H9 (cell line): ENCODE measurements around the gene PARD3. TPM values are rescaled to one million over a fixed set of nuclear protein-coding genes. Genes with fewer than 3 reads are reported as not detected.

Experiments used
- DNase-seq: peaks from one replicate; pipeline ENCODE4 v3.0.0-alpha.2; 2017
- H2AFZ ChIP-seq: one replicate; pipeline ENCODE4 v1.6.1; 2013; ENCODE audit warnings: mild to moderate bottlenecking, low read length, control low read depth, moderate library complexity
- H2AK5ac ChIP-seq: 2 replicates; pipeline ENCODE4 v1.6.1; 2013; ENCODE audit warnings: low read length, control low read depth, mixed read lengths; ENCODE audit not compliant: insufficient read length
- H2BK120ac ChIP-seq: one replicate; pipeline ENCODE4 v1.6.1; 2013; ENCODE audit warnings: low read depth, mild to moderate bottlenecking, low read length, control low read depth, inconsistent platforms; ENCODE audit not compliant: poor library complexity, severe bottlenecking
- H2BK12ac ChIP-seq: 2 replicates; pipeline ENCODE4 v1.6.1; 2013; ENCODE audit warnings: low read length, control low read depth, mixed read lengths, low read depth; ENCODE audit not compliant: insufficient read length
- H2BK15ac ChIP-seq: 2 replicates; pipeline ENCODE4 v1.6.1; 2013; ENCODE audit warnings: low read depth, low read length, control low read depth
- H2BK20ac ChIP-seq: one replicate; pipeline ENCODE4 v1.6.1; 2013; ENCODE audit warnings: low read depth, mild to moderate bottlenecking, low read length, control low read depth, inconsistent platforms; ENCODE audit not compliant: poor library complexity, severe bottlenecking
- H2BK5ac ChIP-seq: 2 replicates; pipeline ENCODE4 v1.6.1; 2013; ENCODE audit warnings: low read length, control low read depth, mixed read lengths; ENCODE audit not compliant: insufficient read length
- H3K14ac ChIP-seq: 2 replicates; pipeline ENCODE4 v1.6.1; 2013; ENCODE audit warnings: low read length, control low read depth; ENCODE audit not compliant: insufficient read depth
- H3K18ac ChIP-seq: 2 replicates; pipeline ENCODE4 v1.6.1; 2013; ENCODE audit warnings: low read depth, mild to moderate bottlenecking, mixed read lengths, low read length, control low read depth; ENCODE audit not compliant: insufficient read length
- H3K23ac ChIP-seq: 2 replicates; pipeline ENCODE4 v1.6.1; 2013; ENCODE audit warnings: low read length, control low read depth, mixed read lengths, low read depth; ENCODE audit not compliant: insufficient read length
- H3K23me2 ChIP-seq: 2 replicates; pipeline ENCODE4 v1.6.1; 2013; ENCODE audit warnings: low read depth, mild to moderate bottlenecking, mixed read lengths, low read length, control low read depth; ENCODE audit not compliant: insufficient read length, poor library complexity, severe bottlenecking
- H3K27ac ChIP-seq: 2 replicates; pipeline ENCODE4 v1.5.1; 2013; ENCODE audit warnings: low read length, control low read depth, mixed read lengths, low read depth; ENCODE audit not compliant: insufficient read length
- H3K27me3 ChIP-seq: 2 replicates; pipeline ENCODE4 v1.6.1; 2013; ENCODE audit warnings: low read length, control low read depth, inconsistent platforms; ENCODE audit not compliant: insufficient read depth
- H3K4ac ChIP-seq: 2 replicates; pipeline ENCODE4 v1.6.1; 2013; ENCODE audit warnings: low read depth, mild to moderate bottlenecking, control low read depth, inconsistent platforms, low read length, moderate library complexity
- H3K4me1 ChIP-seq: 2 replicates; pipeline ENCODE4 v1.6.1; 2013; ENCODE audit warnings: low read length, control low read depth, inconsistent platforms; ENCODE audit not compliant: insufficient read depth
- H3K4me2 ChIP-seq: 2 replicates; pipeline ENCODE4 v1.6.1; 2013; ENCODE audit warnings: low read length, control low read depth, mixed read lengths; ENCODE audit not compliant: insufficient read length, insufficient read depth
- H3K56ac ChIP-seq: 2 replicates; pipeline ENCODE4 v1.6.1; 2013; ENCODE audit warnings: low read depth, mild to moderate bottlenecking, mixed read lengths, low read length, control low read depth; ENCODE audit not compliant: insufficient read length
- H3K79me1 ChIP-seq: 2 replicates; pipeline ENCODE4 v1.6.1; 2013; ENCODE audit warnings: low read depth, mild to moderate bottlenecking, moderate library complexity, low read length, control low read depth, inconsistent platforms; ENCODE audit not compliant: insufficient read depth, poor library complexity, severe bottlenecking
- H3K79me2 ChIP-seq: 2 replicates; pipeline ENCODE4 v1.6.1; 2013; ENCODE audit warnings: low read length, control low read depth, inconsistent platforms; ENCODE audit not compliant: insufficient read depth
- H3K9ac ChIP-seq: 2 replicates; pipeline ENCODE4 v1.6.1; 2013; ENCODE audit warnings: low read length, control low read depth, mixed read lengths; ENCODE audit not compliant: insufficient read length; ENCODE audit errors: extremely low read depth
- H3K9me3 ChIP-seq: one replicate; pipeline ENCODE4 v1.6.1; 2013; ENCODE audit warnings: low read depth, low read length, inconsistent platforms; ENCODE audit not compliant: control insufficient read depth
- H3T11ph ChIP-seq: one replicate; pipeline ENCODE4 v1.6.1; 2013; ENCODE audit warnings: mild to moderate bottlenecking, low read length, control low read depth, inconsistent platforms
- H4K20me1 ChIP-seq: one replicate; pipeline ENCODE4 v1.6.1; 2013; ENCODE audit not compliant: control insufficient read depth, insufficient read length, insufficient read depth
- H4K5ac ChIP-seq: 2 replicates; pipeline ENCODE4 v1.6.1; 2013; ENCODE audit warnings: low read depth, mild to moderate bottlenecking, mixed read lengths, low read length, control low read depth; ENCODE audit not compliant: insufficient read length
- H4K8ac ChIP-seq: replicated peaks from 2 replicates; pipeline ENCODE4 v1.6.1; 2013; ENCODE audit warnings: low read length, control low read depth, mixed read lengths, low read depth; ENCODE audit not compliant: insufficient read length
- H4K91ac ChIP-seq: 2 replicates; pipeline ENCODE4 v1.6.1; 2013; ENCODE audit warnings: low read depth, mild to moderate bottlenecking, moderate library complexity, mixed read lengths, low read length, control low read depth; ENCODE audit not compliant: insufficient read length
- H3K27ac Mint-ChIP-seq, 3 experiments: 2 replicates in 2 of 3; 3 replicates in 1 of 3; pipeline ENCODE4 v1.8.0; 2020 to 2021; ENCODE audit warnings: mixed read lengths in 3 of 3, mild to moderate bottlenecking in 1 of 3, moderate library complexity in 1 of 3
- H3K27me3 Mint-ChIP-seq: 2 replicates; pipeline ENCODE4 v1.8.0; 2021; ENCODE audit warnings: low read depth, mild to moderate bottlenecking, moderate library complexity, mixed read lengths
- H3K36me3 Mint-ChIP-seq, 3 experiments: 2 replicates in 2 of 3; 3 replicates in 1 of 3; pipeline ENCODE4 v1.8.0; 2020 to 2021; ENCODE audit warnings: low read depth in 3 of 3, mixed read lengths in 3 of 3; ENCODE audit not compliant: insufficient read depth in 1 of 3
- H3K4me1 Mint-ChIP-seq, 2 experiments: 2 replicates each; pipeline ENCODE4 v1.8.0; 2020; ENCODE audit warnings: mixed read lengths in 2 of 2
- H3K4me3 Mint-ChIP-seq, 2 experiments: 2 replicates in 1 of 2; 3 replicates in 1 of 2; pipeline ENCODE4 v1.8.0; 2020 to 2021; ENCODE audit warnings: mild to moderate bottlenecking in 2 of 2, mixed read lengths in 2 of 2, moderate library complexity in 1 of 2
- H3K9me3 Mint-ChIP-seq, 2 experiments: 2 replicates in 1 of 2; 3 replicates in 1 of 2; pipeline ENCODE4 v1.8.0; 2020; ENCODE audit warnings: mild to moderate bottlenecking in 2 of 2, mixed read lengths in 2 of 2, moderate library complexity in 1 of 2
- CTCF ChIP-seq: fragments of 200-600 bp; sonication (generic); conservative IDR thresholded peaks from 3 replicates; pipeline ENCODE4 v1.8.0; 2021; ENCODE audit warnings: antibody characterized with exemption, mild to moderate bottlenecking
- WGBS: extraction: QIAGEN DNeasy Blood & Tissue Kit; methylation state at CpG from one replicate; pipeline ENCODE4 v1.1.7; 2013; ENCODE audit warnings: missing lambda C conversion rate, low lambda C conversion rate, mixed read lengths; ENCODE audit not compliant: insufficient read length; ENCODE audit errors: extremely low coverage; 5-methylcytosine and 5-hydroxymethylcytosine counted together
- total RNA-seq: library from RNA; stranded (reverse); gene quantifications from 2 replicates; pipeline ENCODE4 v1.2.1, GENCODE V29; 2021

The PARD3 gene
- total RNA-seq, 1 experiment from 2014 or later = 44.7 TPM

DNA sequence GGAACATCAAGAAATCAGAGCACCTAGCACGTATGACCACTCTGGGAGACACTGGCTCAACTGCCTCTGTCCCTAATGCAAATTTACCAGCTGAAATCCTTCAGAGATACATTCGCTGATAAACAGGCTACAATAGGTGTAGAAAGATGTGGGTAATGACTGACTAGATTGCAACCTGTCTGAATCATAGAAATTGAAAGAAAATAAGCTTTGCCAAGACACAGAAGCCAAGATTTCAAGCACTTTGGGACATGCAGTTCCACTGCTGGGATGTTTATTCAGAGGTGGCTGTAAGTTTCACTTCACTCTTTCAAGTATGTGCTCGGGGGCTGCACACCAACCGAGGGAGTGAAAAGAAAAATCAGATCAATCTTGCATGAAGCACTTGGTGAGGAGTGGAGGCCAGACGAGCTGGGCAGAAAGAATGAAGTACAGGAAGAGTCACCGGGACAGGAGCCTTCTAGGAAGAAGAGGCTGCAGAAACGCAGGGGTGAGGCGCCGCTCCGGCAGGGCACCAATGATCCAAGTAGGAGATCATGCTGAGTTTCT is 276.7 kb downstream of the PARD3 start:
- Histone ChIP-seq H4K20me1 (no peaks in the 10 kb centered on the region), H3K79me2 (no peaks in the 10 kb centered on the region; the same call in 1 of the 2 replicates), H2BK20ac (no peak overlapping the region), H3K27ac (no peak overlapping the region), H3K18ac (no peak overlapping the region), H3K23ac (no peak overlapping the region), H3K79me1 (no peaks in the 10 kb centered on the region), H3K4ac (no peak overlapping the region), H3K23me2 (no peaks in the 10 kb centered on the region), H2BK15ac (no peak overlapping the region), H3K56ac (no peak overlapping the region), H4K8ac (no peak overlapping the region), H4K5ac (no peak overlapping the region), H2BK120ac (no peak overlapping the region), H3K9ac (no peak overlapping the region), H3K4me1 (no peaks in the 10 kb centered on the region), H2AK5ac (no peak overlapping the region), H4K91ac (no peak overlapping the region), H3K9me3 (no peaks in the 10 kb centered on the region), H2AFZ (no peak overlapping the region), H3K27me3 (no peaks in the 10 kb centered on the region), H2BK5ac (no peak overlapping the region), H3K14ac (no peak overlapping the region), H3T11ph (no peak overlapping the region), H3K4me2 (no peak overlapping the region), H2BK12ac (no peak overlapping the region)
- H3K27ac Mint-ChIP-seq = peak overlapping the region in 2 of 3 experiments; percentile 21 to 86; a peak in 3 of 7 replicates
- H3K9me3 Mint-ChIP-seq = no peaks in the 10 kb centered on the region
- H3K36me3 Mint-ChIP-seq = peaks cover 0 to 9% (median 2%) of the 10 kb centered on the region in 3 experiments; a peak in 3 of 7 replicates
- no peaks in the 10 kb centered on the region for H3K27me3 Mint-ChIP-seq
- no peak for TF ChIP-seq CTCF
- DNase-seq = no peak
- peaks cover 14 to 15% of the 10 kb centered on the region in 2 experiments for H3K4me1 Mint-ChIP-seq
- no CpG with 5 or more reads among the region's 10 CpGs for WGBS
- no peak overlapping the region for H3K4me3 Mint-ChIP-seq
